Testis (tissue), 3 donors: ENCODE measurements around the gene SYMPK. TPM values are rescaled to one million over a fixed set of nuclear protein-coding genes. Genes with fewer than 3 reads are reported as not detected.

Experiments used
- DNase-seq: peaks from one replicate; pipeline ENCODE4 v3.0.0-alpha.2; 2019
- H3K27ac ChIP-seq, 2 donors: fragments of 200-600 bp; sonication (generic); one replicate each; pipeline ENCODE4 v1.5.1; 2019
- H3K27me3 ChIP-seq: fragments of 200-600 bp; sonication (generic); one replicate; pipeline ENCODE4 v1.5.1; 2019
- H3K36me3 ChIP-seq: fragments of 200-600 bp; sonication (generic); one replicate; pipeline ENCODE4 v1.5.1; 2017; ENCODE audit warnings: low read depth; ENCODE audit errors: missing control alignments
- H3K4me1 ChIP-seq: fragments of 200-600 bp; sonication (generic); one replicate; pipeline ENCODE4 v1.5.1; 2019
- H3K4me3 ChIP-seq, 2 donors: fragments of 200-600 bp; sonication (generic); one replicate each; pipeline ENCODE4 v1.5.1; 2017 to 2019
- H3K9me3 ChIP-seq: fragments of 200-600 bp; sonication (generic); one replicate; pipeline ENCODE4 v1.5.1; 2017
- POLR2A ChIP-seq: fragments of 450-650 bp; IDR thresholded peaks from one replicate; pipeline ENCODE4 v1.6.1; 2017; ENCODE audit warnings: antibody characterized with exemption, mild to moderate bottlenecking, moderate library complexity
- WGBS, 2 donors: methylation state at CpG; one replicate each; pipeline ENCODE4 v1.1.5; 2018; 5-methylcytosine and 5-hydroxymethylcytosine counted together
- intact Hi-C: fragments of 100-400 bp; cut with DNase I; formaldehyde crosslinking; loops from one replicate; pipeline ENCODE4 v1.15.1; 2023; ENCODE audit warnings: low total_unique reads
- polyA plus RNA-seq: library from polyadenylated mRNA; stranded (reverse); fragments of 350-450 nt; fragmentation: Illumina TruSeq; extraction: RNeasy Lipid Tissue Mini Kit (QIAGEN cat#74804); gene quantifications from one replicate; pipeline ENCODE4 v1.2.3, GENCODE V29; 2014; ENCODE audit warnings: low read depth, low replicate concordance; ENCODE audit not compliant: insufficient read depth
- total RNA-seq, 2 donors: library from RNA; depleted of rRNA; stranded (reverse); fragments of >200 nt; gene quantifications; one replicate each; pipeline ENCODE4 v1.2.3, GENCODE V29; 2016
- TF ChIP-seq, protein P1 (sequence below), 3 experiments: fragments of 450-650 bp in 2 of 3; fragments of 200-600 bp in 1 of 3; sonication (generic) in 1 of 3; IDR thresholded peaks; one replicate each; pipeline ENCODE4 v1.5.1; 2016 to 2019; ENCODE audit warnings: antibody characterized with exemption in 3 of 3, mild to moderate bottlenecking in 2 of 3, moderate library complexity in 1 of 3

Gene SYMPK
- total and polyA plus RNA-seq, 3 donors from 2014 or later = 123 to 195 (median 142) TPM

GRCh38 chr19:45895519-45895972 lies 32.6 kb upstream of the SYMPK start:
- Histone ChIP-seq H3K4me1 (peaks cover 2% of the 10 kb centered on the region), H3K27me3 (no peaks in the 10 kb centered on the region), H3K9me3 (no peaks in the 10 kb centered on the region), H3K27ac (peak overlapping the region; percentile 11 to 36), H3K36me3 (no peaks in the 10 kb centered on the region), H3K4me3 (no peak overlapping the region)
- 64 to 66% methylated on average over 9 of the region's 9 CpGs for WGBS, 2 donors
- intact Hi-C loops = no loop called here
- DNase-seq = no peak
- no peak for TF ChIP-seq POLR2A
- TF ChIP-seq, protein P1, sequence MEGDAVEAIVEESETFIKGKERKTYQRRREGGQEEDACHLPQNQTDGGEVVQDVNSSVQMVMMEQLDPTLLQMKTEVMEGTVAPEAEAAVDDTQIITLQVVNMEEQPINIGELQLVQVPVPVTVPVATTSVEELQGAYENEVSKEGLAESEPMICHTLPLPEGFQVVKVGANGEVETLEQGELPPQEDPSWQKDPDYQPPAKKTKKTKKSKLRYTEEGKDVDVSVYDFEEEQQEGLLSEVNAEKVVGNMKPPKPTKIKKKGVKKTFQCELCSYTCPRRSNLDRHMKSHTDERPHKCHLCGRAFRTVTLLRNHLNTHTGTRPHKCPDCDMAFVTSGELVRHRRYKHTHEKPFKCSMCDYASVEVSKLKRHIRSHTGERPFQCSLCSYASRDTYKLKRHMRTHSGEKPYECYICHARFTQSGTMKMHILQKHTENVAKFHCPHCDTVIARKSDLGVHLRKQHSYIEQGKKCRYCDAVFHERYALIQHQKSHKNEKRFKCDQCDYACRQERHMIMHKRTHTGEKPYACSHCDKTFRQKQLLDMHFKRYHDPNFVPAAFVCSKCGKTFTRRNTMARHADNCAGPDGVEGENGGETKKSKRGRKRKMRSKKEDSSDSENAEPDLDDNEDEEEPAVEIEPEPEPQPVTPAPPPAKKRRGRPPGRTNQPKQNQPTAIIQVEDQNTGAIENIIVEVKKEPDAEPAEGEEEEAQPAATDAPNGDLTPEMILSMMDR (IDR thresholded peaks at IDR 0.05) = no peak

DNA sequence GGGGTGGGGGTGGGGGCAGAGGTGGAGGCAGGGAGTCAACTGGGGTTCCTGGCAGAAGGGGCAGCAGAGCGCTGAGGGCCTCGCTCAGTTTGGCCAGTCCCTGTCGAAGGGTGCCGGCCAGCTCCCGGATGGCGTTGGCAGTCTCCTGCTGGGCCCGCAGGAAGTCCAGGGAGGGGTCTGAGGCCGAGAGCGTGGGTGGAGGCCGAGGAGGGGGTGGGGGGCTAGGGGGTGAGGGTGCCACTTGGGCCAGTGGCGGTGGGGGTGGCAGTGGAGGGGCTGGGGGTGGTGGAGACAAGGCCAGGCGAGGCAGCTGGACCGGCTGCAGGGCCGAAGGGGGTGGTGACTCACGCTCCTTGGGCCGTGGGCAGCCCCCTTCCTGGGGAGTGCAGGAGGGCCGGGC lies 27.9 kb upstream of the SYMPK start:
- no peak for DNase-seq
- Histone ChIP-seq H3K4me3 (no peak overlapping the region), H3K9me3 (no peaks in the 10 kb centered on the region), H3K27ac (no peak overlapping the region), H3K27me3 (no peaks in the 10 kb centered on the region), H3K36me3 (no peaks in the 10 kb centered on the region), H3K4me1 (peaks cover 3% of the 10 kb centered on the region)
- WGBS, 2 donors = 88% methylated on average over 17 of the region's 17 CpGs; no CpG with 5 or more reads in 1 of the 2 donors
- intact Hi-C loops = no loop called here
- TF ChIP-seq, protein P1 (IDR thresholded peaks at IDR 0.05) = no peak
- TF ChIP-seq POLR2A = no peak

DNA sequence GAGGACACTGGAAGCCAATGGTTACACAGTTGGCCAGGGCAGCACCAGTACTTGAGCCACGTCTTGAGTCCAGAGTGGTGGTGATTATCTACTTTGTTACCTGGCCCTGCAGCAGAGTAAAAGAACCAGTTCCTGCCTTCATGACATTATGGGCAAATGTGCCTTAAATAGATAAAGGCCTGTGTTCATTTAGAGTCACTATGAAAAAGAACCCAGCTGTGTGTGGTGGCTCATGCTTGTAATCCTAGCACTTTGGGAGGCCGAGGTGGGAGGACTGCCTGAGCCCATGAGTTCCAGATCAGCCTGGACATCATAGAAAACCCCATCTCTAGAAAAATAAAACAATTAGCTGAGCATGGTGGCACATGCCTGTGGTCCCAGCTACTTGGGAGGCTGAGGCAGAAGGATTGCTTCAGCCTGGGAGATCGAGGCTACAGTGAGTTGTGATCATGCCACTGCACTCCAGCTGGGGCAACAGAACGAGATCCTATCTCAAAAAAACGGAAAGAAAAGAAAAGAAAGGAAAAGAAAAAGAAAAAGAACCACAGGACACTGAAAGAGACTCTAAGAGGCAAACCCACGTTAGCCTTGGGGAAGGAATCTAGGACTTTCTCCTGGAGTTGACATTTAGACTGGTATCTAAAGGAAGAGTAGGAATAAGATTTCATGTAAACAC lies 26.4 kb upstream of the SYMPK start:
- H3K27me3 ChIP-seq = no peaks in the 10 kb centered on the region
- 74 to 78% methylated on average over 6 of the region's 6 CpGs for WGBS, 2 donors
- no peaks in the 10 kb centered on the region for H3K9me3 ChIP-seq
- intact Hi-C loops = loop anchor here (10.0 kb wide), 1 partner anchor 115 kb away; no protein-coding TSS in a partner anchor
- DNase-seq = no peak
- TF ChIP-seq POLR2A = no peak
- TF ChIP-seq, protein P1 (IDR thresholded peaks at IDR 0.05) = no peak
- H3K4me1 ChIP-seq = peaks cover 13% of the 10 kb centered on the region
- H3K36me3 ChIP-seq = no peaks in the 10 kb centered on the region
- H3K27ac ChIP-seq = no peak overlapping the region
- H3K4me3 ChIP-seq = no peak overlapping the region

DNA sequence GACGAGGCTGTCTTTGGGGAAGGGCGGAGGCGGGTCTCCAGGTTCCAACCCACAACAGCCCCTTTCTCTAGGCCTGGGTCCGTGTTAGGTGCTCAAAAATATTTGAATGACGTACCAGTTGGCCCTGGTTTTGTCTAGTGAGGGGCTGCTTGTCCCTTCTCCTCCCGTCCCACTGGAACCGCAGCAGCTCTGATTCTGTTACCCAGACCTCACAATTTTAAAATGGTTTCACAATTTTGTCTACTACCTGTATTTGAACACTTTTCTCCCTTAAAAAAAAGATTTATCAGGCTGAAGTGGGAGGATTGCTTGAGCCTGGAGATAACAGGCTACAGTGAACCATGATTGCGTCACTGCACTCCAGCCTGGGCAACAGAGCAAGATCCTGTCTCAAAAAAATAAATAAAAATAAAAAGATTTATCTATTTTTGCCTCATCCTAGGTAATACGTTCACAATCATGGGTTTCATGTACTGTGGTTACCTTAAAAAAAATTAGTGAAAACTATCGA lies 24.3 kb upstream of the SYMPK start:
- Histone ChIP-seq H3K9me3 (no peaks in the 10 kb centered on the region), H3K27ac (peak overlapping the region; percentile 86 to 87), H3K36me3 (no peaks in the 10 kb centered on the region), H3K27me3 (no peaks in the 10 kb centered on the region), H3K4me1 (peaks cover 34% of the 10 kb centered on the region), H3K4me3 (peak overlapping the region; percentile 75 to 84)
- no peak for TF ChIP-seq POLR2A
- TF ChIP-seq, protein P1 (IDR thresholded peaks at IDR 0.05) = no peak
- DNase-seq = no peak
- intact Hi-C loops = loop anchor here (10.0 kb wide), 1 partner anchor 112 kb away; no protein-coding TSS in a partner anchor
- WGBS, 2 donors = 31 to 37% methylated on average over 8 to 10 of the region's 10 CpGs
